ENCODE results near the gene AFAP1L1.

Gene AFAP1L1

GRCh38 chr5:149367972-149368645 lies 96.5 kb downstream of the AFAP1L1 start:
- no peak for DNase-seq (ENCODE audit: low read depth in 1 of 2, low spot score in 1 of 2)

- no peak for DNase-seq (ENCODE audit: low read depth in 1 of 2, low spot score in 1 of 2)
These were observed 99.2 kb downstream of the AFAP1L1 start for GRCh38 chr5:149370878-149371277.

GRCh38 chr5:149371296-149371962 lies 99.8 kb downstream of the AFAP1L1 start:
- peak; percentile 44 to 61 for DNase-seq (ENCODE audit: low read depth in 1 of 2, low spot score in 1 of 2)

- DNase-seq (ENCODE audit: low read depth in 1 of 2, low spot score in 1 of 2): no peak
These were observed 100.6 kb downstream of the AFAP1L1 start for GRCh38 chr5:149372076-149372795.

GRCh38 chr5:149372932-149373331 lies 101.3 kb downstream of the AFAP1L1 start:
- DNase-seq (ENCODE audit: low read depth in 1 of 2, low spot score in 1 of 2): no peak

- DNase-seq (ENCODE audit: low read depth in 1 of 2, low spot score in 1 of 2): no peak
These were observed 102.6 kb downstream of the AFAP1L1 start for GRCh38 chr5:149374303-149374702.

GRCh38 chr5:149374801-149375200 lies 103.1 kb downstream of the AFAP1L1 start:
- DNase-seq (ENCODE audit: low read depth in 1 of 2, low spot score in 1 of 2): no peak

- DNase-seq (ENCODE audit: low read depth in 1 of 2, low spot score in 1 of 2): no peak
These were observed 103.8 kb downstream of the AFAP1L1 start for GRCh38 chr5:149375434-149375833.

GRCh38 chr5:149376104-149376503 lies 104.4 kb downstream of the AFAP1L1 start:
- no peak for DNase-seq (ENCODE audit: low read depth in 1 of 2, low spot score in 1 of 2)

GRCh38 chr5:149376711-149377447 lies 105.2 kb downstream of the AFAP1L1 start:
- no peak for DNase-seq (ENCODE audit: low read depth in 1 of 2, low spot score in 1 of 2)

GRCh38 chr5:149378241-149378820 lies 106.7 kb downstream of the AFAP1L1 start:
- DNase-seq (ENCODE audit: low read depth in 1 of 2, low spot score in 1 of 2): no peak

GRCh38 chr5:149379177-149379761 lies 107.6 kb downstream of the AFAP1L1 start, which contains the start of gene IL17B:
Gene IL17B (minus strand): TSS chr5:149379292. CDS start chr5:149379225, 67 bp downstream.
- no peak for DNase-seq (ENCODE audit: low read depth in 1 of 2, low spot score in 1 of 2)

GRCh38 chr5:149379818-149380374 lies 108.2 kb downstream of the AFAP1L1 start:
- DNase-seq (ENCODE audit: low read depth in 1 of 2, low spot score in 1 of 2): no peak

GRCh38 chr5:149380466-149381121 lies 108.9 kb downstream of the AFAP1L1 start:
- DNase-seq (ENCODE audit: low read depth in 1 of 2, low spot score in 1 of 2): no peak

GRCh38 chr5:149381261-149381985 lies 109.8 kb downstream of the AFAP1L1 start:
- DNase-seq (ENCODE audit: low read depth in 1 of 2, low spot score in 1 of 2): no peak

GRCh38 chr5:149381986-149382338 lies 110.3 kb downstream of the AFAP1L1 start:
- peak; percentile 64 to 68 for DNase-seq (ENCODE audit: low read depth in 1 of 2, low spot score in 1 of 2)

- DNase-seq (ENCODE audit: low read depth in 1 of 2, low spot score in 1 of 2): no peak
These were observed 111.0 kb downstream of the AFAP1L1 start for GRCh38 chr5:149382517-149383220.

GRCh38 chr5:149383399-149383798 lies 111.7 kb downstream of the AFAP1L1 start:
- DNase-seq (ENCODE audit: low read depth in 1 of 2, low spot score in 1 of 2): no peak

- DNase-seq (ENCODE audit: low read depth in 1 of 2, low spot score in 1 of 2): no peak
These were observed 114.5 kb downstream of the AFAP1L1 start for GRCh38 chr5:149386166-149386565.

All from activated CD4-positive, alpha-beta T cell treated with anti-CD3 and anti-CD28 coated beads, Interleukin-2, amount 50 U/mL, for 24 hours (primary cell).